Liver (tissue), 9 donors: Measurements from ENCODE around the gene MTPN. TPM values are rescaled to one million over a fixed set of nuclear protein-coding genes. Genes with fewer than 3 reads are reported as not detected.

Source experiments
- DNase-seq: peaks from one replicate; pipeline ENCODE4 v3.0.0-alpha.2; 2017; ENCODE audit warnings: low spot score
- H3K27ac ChIP-seq, 2 donors: one replicate each; pipeline ENCODE4 v1.7.0; 2013; ENCODE audit warnings: inconsistent platforms in 2 of 2, low read length in 2 of 2, control low read depth in 1 of 2, low read depth in 1 of 2, mild to moderate bottlenecking in 1 of 2
- H3K27me3 ChIP-seq, 4 donors: one replicate each; pipeline versions ENCODE4 v1.6.1 to v1.7.0; 2013; ENCODE audit warnings: low read length in 3 of 4, inconsistent platforms in 1 of 4, mild to moderate bottlenecking in 1 of 4, moderate library complexity in 1 of 4; ENCODE audit not compliant: control insufficient read depth in 4 of 4, insufficient read depth in 4 of 4
- H3K36me3 ChIP-seq, 4 donors: one replicate each; pipeline versions ENCODE4 v1.6.1 to v1.7.0; 2013; ENCODE audit warnings: low read length in 3 of 4, mild to moderate bottlenecking in 3 of 4, low read depth in 1 of 4, moderate library complexity in 1 of 4; ENCODE audit not compliant: control insufficient read depth in 4 of 4, insufficient read depth in 3 of 4
- H3K4me1 ChIP-seq, 4 donors: one replicate each; pipeline versions ENCODE4 v1.6.1 to v1.7.0; 2013; ENCODE audit warnings: low read length in 3 of 4, mild to moderate bottlenecking in 3 of 4, moderate library complexity in 1 of 4; ENCODE audit not compliant: control insufficient read depth in 4 of 4, insufficient read depth in 4 of 4
- H3K4me3 ChIP-seq, 3 donors: one replicate each; pipeline versions ENCODE4 v1.6.1 to v1.7.0; 2013; ENCODE audit warnings: low read length in 3 of 3, control low read depth in 1 of 3, low read depth in 1 of 3, mild to moderate bottlenecking in 1 of 3
- H3K9ac ChIP-seq, 2 donors: one replicate each; pipeline ENCODE4 v1.7.0; 2013; ENCODE audit warnings: low read length in 2 of 2, mild to moderate bottlenecking in 2 of 2, moderate library complexity in 2 of 2, control low read depth in 1 of 2, low read depth in 1 of 2
- H3K9me3 ChIP-seq, 4 donors: one replicate each; pipeline versions ENCODE4 v1.6.1 to v1.7.0; 2013; ENCODE audit warnings: low read length in 3 of 4; ENCODE audit not compliant: control insufficient read depth in 4 of 4
- EGR1 ChIP-seq, 2 donors: IDR thresholded peaks; 2 replicates each; pipeline ENCODE4 v1.6.1; 2016 to 2018; ENCODE audit warnings: antibody characterized with exemption in 2 of 2, low read depth in 2 of 2
- FOXA1 ChIP-seq: IDR thresholded peaks from 2 replicates; pipeline ENCODE4 v1.6.1; 2016; ENCODE audit warnings: antibody characterized with exemption
- FOXA2 ChIP-seq: IDR thresholded peaks from 2 replicates; pipeline ENCODE4 v1.6.1; 2016; ENCODE audit warnings: antibody characterized with exemption
- HNF4A ChIP-seq, 2 donors: conservative IDR thresholded peaks; 2 replicates each; pipeline ENCODE4 v1.6.1; 2016; ENCODE audit warnings: antibody characterized with exemption in 2 of 2, mild to moderate bottlenecking in 2 of 2
- HNF4G ChIP-seq: IDR thresholded peaks from 2 replicates; pipeline ENCODE4 v1.6.1; 2016; ENCODE audit warnings: antibody characterized with exemption
- JUND ChIP-seq, 2 donors: IDR thresholded peaks; 2 replicates each; pipeline ENCODE4 v1.6.1; 2016; ENCODE audit warnings: antibody characterized with exemption in 2 of 2
- NR2F2 ChIP-seq: IDR thresholded peaks from 2 replicates; pipeline ENCODE4 v1.6.1; 2016; ENCODE audit warnings: antibody characterized with exemption
- RAD21 ChIP-seq, 2 donors: IDR thresholded peaks; 2 replicates each; pipeline ENCODE4 v1.6.1; 2016; ENCODE audit warnings: antibody characterized with exemption in 2 of 2, mild to moderate bottlenecking in 2 of 2
- SP1 ChIP-seq: IDR thresholded peaks from 2 replicates; pipeline ENCODE4 v1.6.1; 2018; ENCODE audit warnings: antibody characterized with exemption, mild to moderate bottlenecking
- TAF1 ChIP-seq: conservative IDR thresholded peaks from 2 replicates; pipeline ENCODE4 v1.6.1; 2016; ENCODE audit warnings: antibody characterized with exemption, mild to moderate bottlenecking
- YY1 ChIP-seq: IDR thresholded peaks from 2 replicates; pipeline ENCODE4 v1.6.1; 2016; ENCODE audit warnings: antibody characterized with exemption, mild to moderate bottlenecking
- WGBS: extraction: QIAGEN DNeasy Blood & Tissue Kit; methylation state at CpG from one replicate; pipeline ENCODE4 v1.1.7; 2013; 5-methylcytosine and 5-hydroxymethylcytosine counted together
- polyA plus RNA-seq, 2 donors: library from polyadenylated mRNA; stranded (reverse) in 1 of 2; unstranded in 1 of 2; fragments of 200-250 nt in 1 of 2; fragments of >200 nt in 1 of 2; fragmentation: Nextera tagmentation in 1 of 2; extraction: Ambion mirVana in 1 of 2; gene quantifications; one replicate each; pipeline versions ENCODE4 v1.2.1 to v1.2.3, GENCODE V29; 2013 to 2015
- total RNA-seq, 2 donors: library from RNA; depleted of rRNA; stranded (reverse); fragments of >200 nt; gene quantifications; one replicate each; pipeline ENCODE4 v1.2.3, GENCODE V29; 2014
- TF ChIP-seq, protein P1 (sequence below): IDR thresholded peaks from 2 replicates; pipeline ENCODE4 v1.6.1; 2016; ENCODE audit warnings: antibody characterized with exemption, mild to moderate bottlenecking
- TF ChIP-seq, protein P2 (sequence below): IDR thresholded peaks from 2 replicates; pipeline ENCODE4 v1.6.1; 2016; ENCODE audit warnings: antibody characterized with exemption
- TF ChIP-seq, protein P3 (sequence below): IDR thresholded peaks from 2 replicates; pipeline ENCODE4 v1.6.1; 2016; ENCODE audit warnings: antibody characterized with exemption
- TF ChIP-seq, protein P4 (sequence below): fragments of 150-350 bp; IDR thresholded peaks from 2 replicates; pipeline ENCODE4 v1.5.1; 2017; ENCODE audit warnings: improper control_type of control experiment, low read depth, low read length; ENCODE audit not compliant: missing input control
- TF ChIP-seq, protein P5 (sequence below): IDR thresholded peaks from 2 replicates; pipeline ENCODE4 v1.6.1; 2016; ENCODE audit warnings: antibody characterized with exemption
- donor health status: healthy.
- donor health status: healthy.
- donor health status: healthy.
- donor health status: healthy.
- donor health status: healthy.

The MTPN gene
- total and polyA plus RNA-seq, 4 donors = 24.8 to 88.3 (median 32.8) TPM

DNA sequence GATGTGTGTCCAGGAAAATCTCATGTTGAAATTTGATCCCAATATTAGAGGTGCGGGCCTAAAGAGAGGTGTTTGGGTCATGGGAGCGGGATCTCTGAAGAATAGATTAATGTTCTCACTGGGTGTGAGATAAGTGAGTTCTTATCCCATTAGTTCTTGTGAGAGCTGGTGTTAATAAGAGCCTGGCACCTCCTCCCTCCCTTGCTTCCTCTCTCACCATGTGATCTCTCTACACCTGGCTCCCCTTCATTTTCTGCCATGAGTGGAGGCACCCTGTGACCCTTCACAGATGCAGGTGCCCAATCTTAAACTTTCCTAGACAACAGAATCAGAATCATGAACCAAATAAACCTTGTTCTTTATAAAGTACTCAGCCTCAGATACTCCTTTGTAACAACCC lies 19.5 kb downstream of the MTPN start:
- Histone ChIP-seq H3K36me3 (no peaks in the 10 kb centered on the region), H3K4me3 (no peak overlapping the region), H3K27me3 (no peaks in the 10 kb centered on the region), H3K27ac (no peak overlapping the region), H3K4me1 (no peaks in the 10 kb centered on the region), H3K9ac (no peak overlapping the region), H3K9me3 (no peaks in the 10 kb centered on the region)
- WGBS = 98% methylated on average over 2 of the region's 2 CpGs
- TF ChIP-seq NR2F2 = no peak
- TF ChIP-seq RAD21 (IDR thresholded peaks at IDR 0.05) = no peak
- TF ChIP-seq, protein P1, sequence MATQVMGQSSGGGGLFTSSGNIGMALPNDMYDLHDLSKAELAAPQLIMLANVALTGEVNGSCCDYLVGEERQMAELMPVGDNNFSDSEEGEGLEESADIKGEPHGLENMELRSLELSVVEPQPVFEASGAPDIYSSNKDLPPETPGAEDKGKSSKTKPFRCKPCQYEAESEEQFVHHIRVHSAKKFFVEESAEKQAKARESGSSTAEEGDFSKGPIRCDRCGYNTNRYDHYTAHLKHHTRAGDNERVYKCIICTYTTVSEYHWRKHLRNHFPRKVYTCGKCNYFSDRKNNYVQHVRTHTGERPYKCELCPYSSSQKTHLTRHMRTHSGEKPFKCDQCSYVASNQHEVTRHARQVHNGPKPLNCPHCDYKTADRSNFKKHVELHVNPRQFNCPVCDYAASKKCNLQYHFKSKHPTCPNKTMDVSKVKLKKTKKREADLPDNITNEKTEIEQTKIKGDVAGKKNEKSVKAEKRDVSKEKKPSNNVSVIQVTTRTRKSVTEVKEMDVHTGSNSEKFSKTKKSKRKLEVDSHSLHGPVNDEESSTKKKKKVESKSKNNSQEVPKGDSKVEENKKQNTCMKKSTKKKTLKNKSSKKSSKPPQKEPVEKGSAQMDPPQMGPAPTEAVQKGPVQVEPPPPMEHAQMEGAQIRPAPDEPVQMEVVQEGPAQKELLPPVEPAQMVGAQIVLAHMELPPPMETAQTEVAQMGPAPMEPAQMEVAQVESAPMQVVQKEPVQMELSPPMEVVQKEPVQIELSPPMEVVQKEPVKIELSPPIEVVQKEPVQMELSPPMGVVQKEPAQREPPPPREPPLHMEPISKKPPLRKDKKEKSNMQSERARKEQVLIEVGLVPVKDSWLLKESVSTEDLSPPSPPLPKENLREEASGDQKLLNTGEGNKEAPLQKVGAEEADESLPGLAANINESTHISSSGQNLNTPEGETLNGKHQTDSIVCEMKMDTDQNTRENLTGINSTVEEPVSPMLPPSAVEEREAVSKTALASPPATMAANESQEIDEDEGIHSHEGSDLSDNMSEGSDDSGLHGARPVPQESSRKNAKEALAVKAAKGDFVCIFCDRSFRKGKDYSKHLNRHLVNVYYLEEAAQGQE = no peak
- TF ChIP-seq FOXA2 = no peak
- TF ChIP-seq YY1 = no peak
- TF ChIP-seq HNF4G = no peak
- TF ChIP-seq FOXA1 = no peak
- TF ChIP-seq, protein P2, sequence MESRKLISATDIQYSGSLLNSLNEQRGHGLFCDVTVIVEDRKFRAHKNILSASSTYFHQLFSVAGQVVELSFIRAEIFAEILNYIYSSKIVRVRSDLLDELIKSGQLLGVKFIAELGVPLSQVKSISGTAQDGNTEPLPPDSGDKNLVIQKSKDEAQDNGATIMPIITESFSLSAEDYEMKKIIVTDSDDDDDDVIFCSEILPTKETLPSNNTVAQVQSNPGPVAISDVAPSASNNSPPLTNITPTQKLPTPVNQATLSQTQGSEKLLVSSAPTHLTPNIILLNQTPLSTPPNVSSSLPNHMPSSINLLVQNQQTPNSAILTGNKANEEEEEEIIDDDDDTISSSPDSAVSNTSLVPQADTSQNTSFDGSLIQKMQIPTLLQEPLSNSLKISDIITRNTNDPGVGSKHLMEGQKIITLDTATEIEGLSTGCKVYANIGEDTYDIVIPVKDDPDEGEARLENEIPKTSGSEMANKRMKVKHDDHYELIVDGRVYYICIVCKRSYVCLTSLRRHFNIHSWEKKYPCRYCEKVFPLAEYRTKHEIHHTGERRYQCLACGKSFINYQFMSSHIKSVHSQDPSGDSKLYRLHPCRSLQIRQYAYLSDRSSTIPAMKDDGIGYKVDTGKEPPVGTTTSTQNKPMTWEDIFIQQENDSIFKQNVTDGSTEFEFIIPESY = no peak
- TF ChIP-seq, protein P3, sequence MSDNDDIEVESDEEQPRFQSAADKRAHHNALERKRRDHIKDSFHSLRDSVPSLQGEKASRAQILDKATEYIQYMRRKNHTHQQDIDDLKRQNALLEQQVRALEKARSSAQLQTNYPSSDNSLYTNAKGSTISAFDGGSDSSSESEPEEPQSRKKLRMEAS = no peak
- TF ChIP-seq TAF1 = no peak
- TF ChIP-seq JUND (IDR thresholded peaks at IDR 0.05) = no peak
- no peak for TF ChIP-seq SP1
- TF ChIP-seq, protein P4, sequence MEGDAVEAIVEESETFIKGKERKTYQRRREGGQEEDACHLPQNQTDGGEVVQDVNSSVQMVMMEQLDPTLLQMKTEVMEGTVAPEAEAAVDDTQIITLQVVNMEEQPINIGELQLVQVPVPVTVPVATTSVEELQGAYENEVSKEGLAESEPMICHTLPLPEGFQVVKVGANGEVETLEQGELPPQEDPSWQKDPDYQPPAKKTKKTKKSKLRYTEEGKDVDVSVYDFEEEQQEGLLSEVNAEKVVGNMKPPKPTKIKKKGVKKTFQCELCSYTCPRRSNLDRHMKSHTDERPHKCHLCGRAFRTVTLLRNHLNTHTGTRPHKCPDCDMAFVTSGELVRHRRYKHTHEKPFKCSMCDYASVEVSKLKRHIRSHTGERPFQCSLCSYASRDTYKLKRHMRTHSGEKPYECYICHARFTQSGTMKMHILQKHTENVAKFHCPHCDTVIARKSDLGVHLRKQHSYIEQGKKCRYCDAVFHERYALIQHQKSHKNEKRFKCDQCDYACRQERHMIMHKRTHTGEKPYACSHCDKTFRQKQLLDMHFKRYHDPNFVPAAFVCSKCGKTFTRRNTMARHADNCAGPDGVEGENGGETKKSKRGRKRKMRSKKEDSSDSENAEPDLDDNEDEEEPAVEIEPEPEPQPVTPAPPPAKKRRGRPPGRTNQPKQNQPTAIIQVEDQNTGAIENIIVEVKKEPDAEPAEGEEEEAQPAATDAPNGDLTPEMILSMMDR = no peak
- no peak for TF ChIP-seq HNF4A (conservative IDR thresholded peaks at IDR 0.05)
- no peak for TF ChIP-seq EGR1 (IDR thresholded peaks at IDR 0.05; ENCODE audit: low read depth in 2 of 2)
- DNase-seq = no peak

DNA sequence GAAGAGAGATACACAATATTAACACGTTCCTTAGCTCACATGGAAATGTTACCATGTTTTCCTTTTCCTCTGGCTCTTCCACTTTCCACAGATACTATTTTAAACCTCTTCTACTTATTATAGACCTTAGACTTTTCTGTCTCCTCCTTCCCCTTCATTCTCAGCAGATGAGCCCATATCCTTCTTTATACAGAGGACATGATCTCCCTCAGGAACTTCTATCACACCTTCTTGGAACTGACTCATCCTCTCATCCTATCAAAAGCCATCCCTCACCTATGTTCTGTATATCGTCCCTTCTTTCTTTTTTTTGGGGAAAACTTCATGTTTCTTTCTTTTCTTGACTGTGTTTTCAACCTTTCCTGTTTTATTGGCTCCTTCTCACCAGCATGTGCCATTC lies 20.8 kb downstream of the MTPN start:
- WGBS = 97% methylated on average over 2 of the region's 2 CpGs

More for the DNA sequence above, 20.8 kb downstream of the MTPN start:
- Histone ChIP-seq H3K4me1 (no peaks in the 10 kb centered on the region), H3K27me3 (no peaks in the 10 kb centered on the region), H3K9ac (no peak overlapping the region), H3K27ac (no peak overlapping the region), H3K36me3 (no peaks in the 10 kb centered on the region), H3K9me3 (no peaks in the 10 kb centered on the region), H3K4me3 (no peak overlapping the region)
- TF ChIP-seq, protein P3 = no peak
- no peak for TF ChIP-seq NR2F2
- TF ChIP-seq HNF4G = no peak
- TF ChIP-seq TAF1 = no peak
- no peak for TF ChIP-seq YY1
- TF ChIP-seq RAD21 (IDR thresholded peaks at IDR 0.05) = no peak
- TF ChIP-seq, protein P2 = no peak
- TF ChIP-seq, protein P1 = no peak
- no peak for TF ChIP-seq FOXA2
- TF ChIP-seq, protein P5, sequence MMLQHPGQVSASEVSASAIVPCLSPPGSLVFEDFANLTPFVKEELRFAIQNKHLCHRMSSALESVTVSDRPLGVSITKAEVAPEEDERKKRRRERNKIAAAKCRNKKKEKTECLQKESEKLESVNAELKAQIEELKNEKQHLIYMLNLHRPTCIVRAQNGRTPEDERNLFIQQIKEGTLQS = no peak
- no peak for DNase-seq
